Measurements from ENCODE around the gene CLSTN1. TPM values are rescaled to one million over a fixed set of nuclear protein-coding genes. Genes with fewer than 3 reads are reported as not detected.

CLSTN1 gene
- total RNA-seq, 1 donor from 2014 or later = 136 TPM

DNA sequence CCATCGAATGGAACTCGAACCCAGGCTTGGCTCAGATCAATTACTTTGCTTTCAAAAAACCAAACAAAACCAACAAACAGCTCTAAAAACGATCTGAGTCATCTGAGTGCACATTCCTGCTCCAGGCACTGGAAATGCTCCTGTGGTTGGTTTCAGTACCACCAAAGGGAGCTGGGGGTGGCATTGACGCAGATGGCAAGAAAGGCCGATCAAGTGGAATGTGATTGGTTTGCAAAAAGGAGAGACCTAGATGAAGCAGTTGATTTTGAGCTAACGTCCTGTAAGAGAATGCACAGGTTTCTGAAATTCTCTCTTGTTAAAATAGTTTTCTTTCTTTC lies 132.7 kb downstream of the CLSTN1 start:
- peaks cover 55% of the 10 kb centered on the region for H3K27me3 Mint-ChIP-seq
- no peaks in the 10 kb centered on the region for H3K4me1 Mint-ChIP-seq (ENCODE audit: unreplicated experiment)
- no peaks in the 10 kb centered on the region for H3K9me3 Mint-ChIP-seq
- no peak overlapping the region for H3K27ac Mint-ChIP-seq
- H3K4me3 Mint-ChIP-seq = peak overlapping the region; percentile 10
- TF ChIP-seq, protein P1, sequence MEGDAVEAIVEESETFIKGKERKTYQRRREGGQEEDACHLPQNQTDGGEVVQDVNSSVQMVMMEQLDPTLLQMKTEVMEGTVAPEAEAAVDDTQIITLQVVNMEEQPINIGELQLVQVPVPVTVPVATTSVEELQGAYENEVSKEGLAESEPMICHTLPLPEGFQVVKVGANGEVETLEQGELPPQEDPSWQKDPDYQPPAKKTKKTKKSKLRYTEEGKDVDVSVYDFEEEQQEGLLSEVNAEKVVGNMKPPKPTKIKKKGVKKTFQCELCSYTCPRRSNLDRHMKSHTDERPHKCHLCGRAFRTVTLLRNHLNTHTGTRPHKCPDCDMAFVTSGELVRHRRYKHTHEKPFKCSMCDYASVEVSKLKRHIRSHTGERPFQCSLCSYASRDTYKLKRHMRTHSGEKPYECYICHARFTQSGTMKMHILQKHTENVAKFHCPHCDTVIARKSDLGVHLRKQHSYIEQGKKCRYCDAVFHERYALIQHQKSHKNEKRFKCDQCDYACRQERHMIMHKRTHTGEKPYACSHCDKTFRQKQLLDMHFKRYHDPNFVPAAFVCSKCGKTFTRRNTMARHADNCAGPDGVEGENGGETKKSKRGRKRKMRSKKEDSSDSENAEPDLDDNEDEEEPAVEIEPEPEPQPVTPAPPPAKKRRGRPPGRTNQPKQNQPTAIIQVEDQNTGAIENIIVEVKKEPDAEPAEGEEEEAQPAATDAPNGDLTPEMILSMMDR (conservative IDR thresholded peaks at IDR 0.05) = no peak
- DNase-seq (ENCODE audit: extremely low spot score, unreplicated experiment) = no peak
- H3K36me3 Mint-ChIP-seq = no peaks in the 10 kb centered on the region

DNA sequence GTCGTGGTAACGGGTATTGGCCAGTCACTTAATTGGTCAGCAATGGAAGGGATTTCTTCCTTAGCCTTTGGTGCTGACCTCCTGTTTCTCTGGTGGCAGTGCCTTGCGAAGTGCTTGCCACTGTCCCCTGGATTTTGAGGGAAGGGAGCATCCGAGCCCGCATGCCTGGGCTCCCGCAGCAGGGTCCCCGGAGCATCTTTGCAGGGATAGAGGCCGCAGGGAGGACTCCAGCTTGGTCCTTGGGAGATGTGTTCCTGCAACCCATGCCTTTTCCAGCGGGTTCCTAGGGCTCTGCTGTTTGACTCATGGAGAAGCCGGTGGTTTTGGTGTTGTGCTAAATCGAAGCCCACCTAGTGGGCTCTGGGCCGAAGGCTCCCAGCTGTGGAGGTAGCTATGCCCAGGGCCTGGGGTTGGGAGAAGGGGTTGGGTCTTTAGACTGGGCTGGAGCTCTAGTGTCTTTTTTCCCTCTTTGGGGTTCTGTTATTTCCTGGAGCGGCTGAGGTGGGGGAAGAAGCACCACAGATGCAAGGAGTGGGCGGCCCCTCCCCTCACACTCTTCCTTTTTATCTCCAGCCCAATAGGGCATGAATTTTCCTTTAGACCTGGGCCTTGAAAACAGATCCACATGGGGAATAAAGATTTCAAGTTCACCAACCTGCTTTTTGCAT lies 133.2 kb downstream of the CLSTN1 start:
- peaks cover 60% of the 10 kb centered on the region for H3K27me3 Mint-ChIP-seq
- no peak for DNase-seq (ENCODE audit: extremely low spot score, unreplicated experiment)
- no peaks in the 10 kb centered on the region for H3K36me3 Mint-ChIP-seq
- H3K4me1 Mint-ChIP-seq (ENCODE audit: unreplicated experiment) = no peaks in the 10 kb centered on the region
- H3K9me3 Mint-ChIP-seq = no peaks in the 10 kb centered on the region
- peak overlapping the region; percentile 57 for H3K27ac Mint-ChIP-seq
- TF ChIP-seq, protein P1 (conservative IDR thresholded peaks at IDR 0.05) = no peak
- H3K4me3 Mint-ChIP-seq = peak overlapping the region; percentile 90

DNA sequence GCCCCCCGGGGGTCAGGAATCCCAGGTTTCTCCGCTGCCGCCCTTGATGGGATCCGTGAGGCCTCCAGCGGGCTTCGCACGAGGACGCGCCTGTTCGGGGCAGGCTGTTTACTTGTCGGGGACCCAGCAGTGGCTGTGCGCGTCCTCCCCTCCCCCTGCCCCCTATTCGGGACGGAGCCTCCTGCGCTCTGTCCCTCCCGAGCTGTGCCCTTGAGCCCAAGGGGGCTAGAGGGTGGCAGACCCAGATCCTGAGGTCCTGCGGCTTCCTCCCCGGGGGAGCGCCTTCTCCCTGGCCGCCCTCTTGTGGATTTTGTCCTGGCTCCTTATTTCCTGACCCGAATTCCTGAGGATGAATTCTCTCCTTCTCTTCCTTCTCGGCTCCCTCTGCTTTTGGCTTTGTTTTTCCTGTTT lies 133.8 kb downstream of the CLSTN1 start:
- TF ChIP-seq, protein P1 (conservative IDR thresholded peaks at IDR 0.05) = no peak

DNA sequence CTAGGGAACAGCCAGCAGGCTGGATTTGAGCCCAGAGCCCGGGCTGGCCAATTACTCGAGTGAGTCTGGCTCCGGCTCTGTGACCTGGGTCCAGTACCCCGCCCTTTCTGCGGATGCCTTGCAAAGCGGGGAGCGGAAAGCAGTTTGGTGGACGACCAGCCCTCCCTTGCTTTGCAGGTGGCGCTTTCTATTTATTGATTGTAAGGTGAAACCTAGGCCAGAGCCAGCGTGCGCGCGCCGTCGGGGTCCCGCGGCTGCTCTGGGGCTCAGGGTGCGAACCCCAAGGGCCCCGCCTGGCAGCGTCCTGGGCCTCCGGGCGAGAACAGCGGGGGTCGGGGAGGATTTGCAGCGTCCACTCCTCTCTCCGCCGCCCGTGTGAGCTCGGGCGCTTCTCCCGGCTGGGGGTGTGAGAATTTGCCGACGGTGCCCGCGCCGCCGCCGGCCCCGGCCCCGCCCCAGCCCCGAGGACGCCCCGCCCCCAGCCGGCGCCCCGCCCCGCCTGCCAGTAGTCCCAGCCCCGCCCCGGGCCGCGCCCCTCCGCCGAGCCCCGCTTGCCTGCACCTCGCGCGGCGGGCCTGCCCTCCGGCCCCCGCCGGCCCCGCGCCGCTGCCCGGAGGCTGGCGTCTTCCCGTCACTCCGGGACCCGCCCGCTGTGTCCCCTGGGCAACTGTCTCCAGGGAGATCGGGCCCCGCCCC lies 134.6 kb downstream of the CLSTN1 start:
- Mint-ChIP-seq H3K36me3 (no peaks in the 10 kb centered on the region), H3K4me1 (ENCODE audit: unreplicated experiment) (no peaks in the 10 kb centered on the region), H3K4me3 (peak overlapping the region; percentile 87), H3K27me3 (peaks cover 61% of the 10 kb centered on the region), H3K27ac (no peak overlapping the region), H3K9me3 (no peaks in the 10 kb centered on the region)
- peak; percentile 88 for DNase-seq (ENCODE audit: extremely low spot score, unreplicated experiment)
- TF ChIP-seq, protein P1 (conservative IDR thresholded peaks at IDR 0.05) = no peak

More for the DNA sequence above, 133.8 kb downstream of the CLSTN1 start:
- Mint-ChIP-seq H3K4me3 (peak overlapping the region; percentile 90), H3K27me3 (peaks cover 61% of the 10 kb centered on the region), H3K27ac (peak overlapping the region; percentile 57), H3K4me1 (ENCODE audit: unreplicated experiment) (no peaks in the 10 kb centered on the region), H3K9me3 (no peaks in the 10 kb centered on the region), H3K36me3 (no peaks in the 10 kb centered on the region)
- DNase-seq (ENCODE audit: extremely low spot score, unreplicated experiment) = no peak

DNA sequence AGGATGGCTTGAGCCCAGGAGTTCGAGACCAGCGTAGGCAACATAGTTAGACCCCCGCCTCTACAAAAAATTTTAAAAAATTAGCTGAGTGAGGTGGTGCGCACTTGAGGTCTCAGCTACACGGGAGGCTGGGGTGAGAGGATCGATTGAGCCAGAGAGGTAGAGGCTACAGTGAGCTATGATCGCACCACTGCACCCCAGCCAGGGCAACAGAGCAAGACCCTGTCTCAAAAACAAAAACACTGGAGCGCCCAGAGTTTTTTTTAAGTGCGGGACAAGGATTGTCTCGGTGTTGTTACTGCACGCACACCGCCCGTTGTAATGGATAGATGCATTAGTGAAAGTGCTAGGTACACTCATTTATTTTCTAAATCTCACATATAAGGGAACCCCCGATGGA lies 135.2 kb downstream of the CLSTN1 start:
- Mint-ChIP-seq H3K36me3 (no peaks in the 10 kb centered on the region), H3K27ac (peak overlapping the region; percentile 53), H3K4me3 (peak overlapping the region; percentile 87), H3K9me3 (no peaks in the 10 kb centered on the region), H3K27me3 (peaks cover 58% of the 10 kb centered on the region), H3K4me1 (ENCODE audit: unreplicated experiment) (no peaks in the 10 kb centered on the region)
- TF ChIP-seq, protein P1 (conservative IDR thresholded peaks at IDR 0.05) = no peak
- DNase-seq (ENCODE audit: extremely low spot score, unreplicated experiment) = no peak
